HG02588 (cell line): ENCODE results near the gene LGR5.

Experiments
- ATAC-seq: cut with Tn5 transposase; IDR thresholded peaks from one replicate; pipeline ENCODE4 v1.9.1; 2021; ENCODE audit warnings: mild to moderate bottlenecking, moderate library complexity; ENCODE audit not compliant: unreplicated experiment

The LGR5 gene

GRCh38 chr12:71591601-71592000, 152.0 kb downstream of the LGR5 start:
- no peak for ATAC-seq

GRCh38 chr12:71592841-71593240, 153.2 kb downstream of the LGR5 start:
- ATAC-seq: no peak

GRCh38 chr12:71594214-71594948, 154.8 kb downstream of the LGR5 start:
- ATAC-seq: no peak

- no peak for ATAC-seq
Observed at GRCh38 chr12:71599210-71599609, 159.6 kb downstream of the LGR5 start.

- ATAC-seq: no peak
Observed at GRCh38 chr12:71601546-71601945, 161.9 kb downstream of the LGR5 start.

GRCh38 chr12:71602761-71603577, 163.4 kb downstream of the LGR5 start:
- no peak for ATAC-seq

- ATAC-seq: no peak
Observed at GRCh38 chr12:71605039-71605438, 165.4 kb downstream of the LGR5 start.

- ATAC-seq: no peak
Observed at GRCh38 chr12:71607494-71608330, 168.1 kb downstream of the LGR5 start.

- no peak for ATAC-seq
Observed at GRCh38 chr12:71610031-71610795, 170.6 kb downstream of the LGR5 start.

- ATAC-seq: no peak
Observed at GRCh38 chr12:71621938-71622337, 182.3 kb downstream of the LGR5 start.

- no peak for ATAC-seq
Observed at GRCh38 chr12:71625476-71625875, 185.9 kb downstream of the LGR5 start.

- ATAC-seq: no peak
Observed at GRCh38 chr12:71626098-71626497, 186.5 kb downstream of the LGR5 start.

- ATAC-seq: no peak
Observed at GRCh38 chr12:71626768-71627167, 187.2 kb downstream of the LGR5 start.

- ATAC-seq: no peak
Observed at GRCh38 chr12:71627438-71628002, 187.9 kb downstream of the LGR5 start.
